ENCODE data around the gene ATP1A4. TPM values are rescaled to one million over a fixed set of nuclear protein-coding genes. Genes with fewer than 3 reads are reported as not detected.

Gene ATP1A4
- total RNA-seq, 1 experiment from 2014 or later = not detected

DNA sequence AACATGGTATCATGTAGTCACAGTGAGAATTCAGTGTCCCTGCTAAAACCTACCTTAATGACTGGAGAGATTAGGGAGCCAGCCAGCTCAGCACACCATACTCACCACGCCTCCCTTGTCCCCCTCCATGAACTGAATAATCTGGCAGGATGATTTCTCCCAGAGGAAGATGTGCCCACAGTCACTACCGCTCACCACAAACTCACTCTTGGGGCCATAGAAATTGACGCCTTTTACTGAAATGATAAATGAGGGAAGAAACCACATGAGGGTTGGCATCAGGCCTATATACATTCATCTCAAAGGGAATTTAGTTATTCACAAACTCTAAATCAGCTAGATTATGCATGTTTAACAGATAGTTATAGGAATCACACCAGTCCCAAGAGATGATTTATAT, 71.1 kb downstream of the ATP1A4 start:
- intact Hi-C loops (cut with micrococcal nuclease) = no loop called here
- DNase-seq (ENCODE audit: unreplicated experiment) = no peak
- H3K9me3 Mint-ChIP-seq (ENCODE audit: unreplicated experiment) = no peaks in the 10 kb centered on the region
- H3K4me1 Mint-ChIP-seq (ENCODE audit: insufficient read depth, unreplicated experiment) = peaks cover 7% of the 10 kb centered on the region
- H3K36me3 Mint-ChIP-seq (ENCODE audit: insufficient read depth, unreplicated experiment) = peaks cover 8% of the 10 kb centered on the region
- H3K27ac Mint-ChIP-seq (ENCODE audit: low read depth, unreplicated experiment) = no peak overlapping the region
- no peak overlapping the region for H3K4me3 Mint-ChIP-seq (ENCODE audit: unreplicated experiment)
- no TSS peak for BruUV-seq (replicated peaks)
- POLR2A ChIA-PET = interaction anchor here (1.1 to 1.2 kb wide), 2 partner anchors 14 to 20 kb away, joined by 3 read pairs; no protein-coding TSS in a partner anchor
- H3K27me3 Mint-ChIP-seq (ENCODE audit: insufficient read depth, unreplicated experiment) = no peaks in the 10 kb centered on the region
- TF ChIP-seq, protein P1, sequence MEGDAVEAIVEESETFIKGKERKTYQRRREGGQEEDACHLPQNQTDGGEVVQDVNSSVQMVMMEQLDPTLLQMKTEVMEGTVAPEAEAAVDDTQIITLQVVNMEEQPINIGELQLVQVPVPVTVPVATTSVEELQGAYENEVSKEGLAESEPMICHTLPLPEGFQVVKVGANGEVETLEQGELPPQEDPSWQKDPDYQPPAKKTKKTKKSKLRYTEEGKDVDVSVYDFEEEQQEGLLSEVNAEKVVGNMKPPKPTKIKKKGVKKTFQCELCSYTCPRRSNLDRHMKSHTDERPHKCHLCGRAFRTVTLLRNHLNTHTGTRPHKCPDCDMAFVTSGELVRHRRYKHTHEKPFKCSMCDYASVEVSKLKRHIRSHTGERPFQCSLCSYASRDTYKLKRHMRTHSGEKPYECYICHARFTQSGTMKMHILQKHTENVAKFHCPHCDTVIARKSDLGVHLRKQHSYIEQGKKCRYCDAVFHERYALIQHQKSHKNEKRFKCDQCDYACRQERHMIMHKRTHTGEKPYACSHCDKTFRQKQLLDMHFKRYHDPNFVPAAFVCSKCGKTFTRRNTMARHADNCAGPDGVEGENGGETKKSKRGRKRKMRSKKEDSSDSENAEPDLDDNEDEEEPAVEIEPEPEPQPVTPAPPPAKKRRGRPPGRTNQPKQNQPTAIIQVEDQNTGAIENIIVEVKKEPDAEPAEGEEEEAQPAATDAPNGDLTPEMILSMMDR (IDR thresholded peaks at IDR 0.05; ENCODE audit: unreplicated experiment) = no peak
- CTCF ChIA-PET = interaction anchor here (0.9 to 7.1 kb wide), 8 partner anchors 16 to 137 kb away, joined by 3 to 243 read pairs (median 74); partner anchors contain the start of genes CASQ1 and PEA15

DNA sequence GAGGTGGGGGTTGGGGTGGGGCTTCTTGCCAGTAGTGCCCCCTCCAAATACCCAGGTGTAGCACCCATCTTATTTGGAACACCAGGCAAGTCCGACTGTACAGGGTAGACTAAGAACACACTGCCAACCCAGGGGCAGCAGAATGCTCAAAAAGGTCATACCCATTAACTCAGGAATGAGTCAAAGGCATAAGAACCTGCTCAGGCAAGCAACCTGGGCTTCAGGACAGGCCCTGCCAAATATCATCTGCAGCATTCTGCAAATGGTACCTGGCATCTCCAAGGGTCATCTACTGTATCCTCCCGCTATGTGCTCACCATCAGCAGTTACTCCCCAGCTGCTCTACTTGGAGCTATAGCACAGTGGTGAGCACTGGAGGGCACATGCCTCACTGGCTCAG, 73.2 kb downstream of the ATP1A4 start:
- no peak for DNase-seq (ENCODE audit: unreplicated experiment)
- intact Hi-C loops (cut with micrococcal nuclease) = no loop called here
- Mint-ChIP-seq H3K27ac (ENCODE audit: low read depth, unreplicated experiment) (no peak overlapping the region), H3K9me3 (ENCODE audit: unreplicated experiment) (no peaks in the 10 kb centered on the region), H3K4me3 (ENCODE audit: unreplicated experiment) (no peak overlapping the region), H3K36me3 (ENCODE audit: insufficient read depth, unreplicated experiment) (peaks cover 18% of the 10 kb centered on the region), H3K4me1 (ENCODE audit: insufficient read depth, unreplicated experiment) (peaks cover 7% of the 10 kb centered on the region), H3K27me3 (ENCODE audit: insufficient read depth, unreplicated experiment) (no peaks in the 10 kb centered on the region)
- CTCF ChIA-PET = interaction anchor here (0.7 to 6.4 kb wide), 9 partner anchors 14 to 146 kb away, joined by 3 to 104 read pairs (median 4); no protein-coding TSS in a partner anchor
- BruUV-seq (replicated peaks) = no TSS peak
- TF ChIP-seq, protein P1 (IDR thresholded peaks at IDR 0.05; ENCODE audit: unreplicated experiment) = no peak
- POLR2A ChIA-PET = interaction anchor here (0.6 to 2.4 kb wide), 4 partner anchors 9 to 18 kb away, joined by 3 to 13 read pairs (median 3); no protein-coding TSS in a partner anchor

DNA sequence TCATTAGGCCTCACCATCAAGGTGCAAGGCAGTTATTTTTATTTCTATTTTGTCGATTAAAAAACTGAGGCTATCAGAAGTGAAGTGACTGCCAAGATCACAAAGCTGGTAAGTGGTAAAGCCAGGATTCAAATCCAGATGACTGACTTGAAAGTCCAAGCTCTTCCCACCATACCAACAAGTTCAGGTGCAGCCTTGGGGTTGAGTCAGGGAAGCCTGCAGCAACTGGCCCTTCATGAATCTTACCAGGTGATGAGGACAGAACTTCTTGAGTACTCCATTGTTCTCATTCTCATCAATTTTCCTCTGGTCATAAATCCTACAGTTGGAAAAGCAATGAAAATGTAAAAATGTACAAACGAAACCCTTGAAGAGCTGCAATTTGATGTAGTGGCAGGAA, 73.9 kb downstream of the ATP1A4 start:
- BruUV-seq (replicated peaks) = no TSS peak
- Mint-ChIP-seq H3K4me3 (ENCODE audit: unreplicated experiment) (no peak overlapping the region), H3K27me3 (ENCODE audit: insufficient read depth, unreplicated experiment) (no peaks in the 10 kb centered on the region), H3K4me1 (ENCODE audit: insufficient read depth, unreplicated experiment) (peaks cover under 1% of the 10 kb centered on the region), H3K9me3 (ENCODE audit: unreplicated experiment) (no peaks in the 10 kb centered on the region), H3K27ac (ENCODE audit: low read depth, unreplicated experiment) (no peak overlapping the region), H3K36me3 (ENCODE audit: insufficient read depth, unreplicated experiment) (peaks cover 25% of the 10 kb centered on the region)
- TF ChIP-seq, protein P1 (IDR thresholded peaks at IDR 0.05; ENCODE audit: unreplicated experiment) = no peak
- intact Hi-C loops (cut with micrococcal nuclease) = no loop called here
- CTCF ChIA-PET = interaction anchor here (0.6 to 6.4 kb wide), 12 partner anchors 13 to 220 kb away, joined by 3 to 104 read pairs (median 4); no protein-coding TSS in a partner anchor
- DNase-seq (ENCODE audit: unreplicated experiment) = no peak
- POLR2A ChIA-PET = interaction anchor here (1.2 to 2.4 kb wide), 2 partner anchors 14 to 17 kb away, joined by 3 to 13 read pairs; no protein-coding TSS in a partner anchor

DNA sequence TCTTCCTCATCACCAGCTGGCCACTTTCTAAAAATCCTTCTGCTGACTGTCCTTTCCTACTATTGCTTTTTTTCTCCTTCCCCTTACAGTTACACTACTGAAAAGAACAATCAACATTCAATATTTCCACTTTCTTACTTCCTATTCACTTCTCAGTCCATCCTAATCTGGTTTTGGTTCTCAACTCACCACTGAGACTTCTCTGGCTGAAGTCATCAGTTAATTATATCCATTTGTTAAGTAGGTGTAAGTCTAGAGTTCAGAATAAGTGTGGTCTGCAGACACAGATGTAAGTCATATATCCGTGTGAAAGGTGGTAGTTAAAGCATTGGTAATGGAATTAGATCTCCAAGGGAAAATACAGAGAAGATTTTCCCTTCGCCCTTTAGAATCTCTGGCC, 75.2 kb downstream of the ATP1A4 start:
- Mint-ChIP-seq H3K9me3 (ENCODE audit: unreplicated experiment) (no peaks in the 10 kb centered on the region), H3K27ac (ENCODE audit: low read depth, unreplicated experiment) (no peak overlapping the region), H3K4me3 (ENCODE audit: unreplicated experiment) (no peak overlapping the region), H3K4me1 (ENCODE audit: insufficient read depth, unreplicated experiment) (no peaks in the 10 kb centered on the region), H3K36me3 (ENCODE audit: insufficient read depth, unreplicated experiment) (peaks cover 38% of the 10 kb centered on the region), H3K27me3 (ENCODE audit: insufficient read depth, unreplicated experiment) (no peaks in the 10 kb centered on the region)
- CTCF ChIA-PET = interaction anchor here (0.6 to 6.4 kb wide), 14 partner anchors 7 to 220 kb away, joined by 3 to 104 read pairs (median 13); no protein-coding TSS in a partner anchor
- intact Hi-C loops (cut with micrococcal nuclease) = no loop called here
- no TSS peak for BruUV-seq (replicated peaks)
- TF ChIP-seq, protein P1 (IDR thresholded peaks at IDR 0.05; ENCODE audit: unreplicated experiment) = no peak
- no peak for DNase-seq (ENCODE audit: unreplicated experiment)
- POLR2A ChIA-PET = interaction anchor here (1.1 to 2.4 kb wide), 3 partner anchors 16 to 66 kb away, joined by 3 to 13 read pairs (median 4); no protein-coding TSS in a partner anchor
